HepG2 (cell line): ENCODE measurements around the gene ATG2A. TPM values are rescaled to one million over a fixed set of nuclear protein-coding genes. Genes with fewer than 3 reads are reported as not detected.

Experiments
- ATAC-seq: fragments of 200-7000 bp; cut with Tn5 transposase; 3 replicates; pipeline ENCODE4 v1.9.1; 2020; ENCODE audit warnings: mild to moderate bottlenecking, moderate library complexity
- BruUV-seq: library from RNA; stranded (reverse); fragments of 400-500 nt; replicated peaks from 2 replicates; lab custom pipeline; 2021; lab: Mats Ljungman, UMichigan
- CTCF ChIA-PET: fragments of 300-600 bp; formaldehyde crosslinking; extraction: SDS; loops from one replicate; lab custom pipeline; 2021; ENCODE audit warnings: low total read pairs, inconsistent platforms, low intra/inter-chr PET ratio; lab: Yijun Ruan, JAX
- POLR2A ChIA-PET: fragments of 350-600 bp; sonication (Branson Sonifier 250); formaldehyde crosslinking; loops from one replicate; lab custom pipeline; 2020; ENCODE audit warnings: antibody characterized with exemption, inconsistent platforms; lab: Yijun Ruan, JAX
- DNase-seq: peaks from one replicate; pipeline ENCODE4 v3.0.0-alpha.2; 2015; ENCODE audit warnings: low spot score
- FAIRE-seq: peaks from 3 replicates; lab custom pipeline; 2011; peaks lifted over from hg19 to GRCh38; lab: Jason Lieb, UNC
- H2AFZ ChIP-seq: one replicate; pipeline ENCODE4 v1.6.1; 2011; ENCODE audit warnings: low read length, inconsistent platforms
- H3K27ac ChIP-seq: fragments of 300-600 bp; 3 replicates; pipeline ENCODE4 v1.8.0; 2011; ENCODE audit warnings: mixed run types, mild to moderate bottlenecking, mixed read lengths, low read length, inconsistent platforms; ENCODE audit not compliant: insufficient read depth; ENCODE audit errors: extremely low read length
- H3K27me3 ChIP-seq, 2 experiments: fragments of 200-600 bp in 1 of 2; 2 replicates in 1 of 2; 3 replicates in 1 of 2; pipeline versions ENCODE4 v1.6.0 to v1.8.0; 2011; ENCODE audit warnings: low read length in 2 of 2, mild to moderate bottlenecking in 2 of 2, moderate library complexity in 2 of 2, inconsistent platforms in 1 of 2; ENCODE audit not compliant: insufficient read depth in 2 of 2, control insufficient read depth in 1 of 2
- H3K36me3 ChIP-seq, 2 experiments: fragments of 200-600 bp in 1 of 2; replicated peaks in 1 of 2; 2 replicates in 1 of 2; 3 replicates in 1 of 2; pipeline versions ENCODE4 v1.5.1 to v1.8.0; 2011; ENCODE audit warnings: low read length in 2 of 2, inconsistent platforms in 1 of 2; ENCODE audit not compliant: insufficient read depth in 2 of 2, control insufficient read depth in 1 of 2
- H3K4me1 ChIP-seq: 2 replicates; pipeline ENCODE4 v1.5.1; 2012; ENCODE audit warnings: low read length, inconsistent platforms; ENCODE audit not compliant: insufficient read depth
- H3K4me2 ChIP-seq: 2 replicates; pipeline ENCODE4 v1.6.0; 2011; ENCODE audit warnings: low read depth, low read length, inconsistent platforms
- H3K4me3 ChIP-seq, 3 experiments: fragments of 200-600 bp in 1 of 3; sonication (generic), shearing (Covaris generic) in 1 of 3; replicated peaks in 1 of 3; 2 replicates each; pipeline ENCODE4 v1.5.1; 2011 to 2016; ENCODE audit warnings: low read length in 3 of 3, inconsistent platforms in 2 of 3, low read depth in 2 of 3, mild to moderate bottlenecking in 2 of 3, control low read depth in 1 of 3, mixed read lengths in 1 of 3; ENCODE audit not compliant: insufficient read depth in 1 of 3
- H3K79me2 ChIP-seq: one replicate; pipeline ENCODE4 v1.6.1; 2011; ENCODE audit warnings: low read length, inconsistent platforms; ENCODE audit not compliant: insufficient read depth
- H3K9ac ChIP-seq: 2 replicates; pipeline ENCODE4 v1.6.0; 2011; ENCODE audit warnings: mild to moderate bottlenecking, low read depth, low read length, inconsistent platforms; ENCODE audit not compliant: insufficient read depth
- H3K9me3 ChIP-seq: 2 replicates; pipeline ENCODE4 v1.5.1; 2012; ENCODE audit warnings: mild to moderate bottlenecking, low read length
- H4K20me1 ChIP-seq: 2 replicates; pipeline ENCODE4 v1.6.0; 2011; ENCODE audit warnings: inconsistent platforms, mild to moderate bottlenecking, low read length, moderate library complexity; ENCODE audit not compliant: insufficient read depth
- CENPX ChIP-seq: sonication (generic); formaldehyde crosslinking; IDR thresholded peaks from 2 replicates; pipeline ENCODE4 v1.9.0; 2021; ENCODE audit warnings: mild to moderate bottlenecking, missing genetic modification reagents, moderate library complexity
- FOXC1 ChIP-seq: sonication (generic); formaldehyde crosslinking; IDR thresholded peaks from 2 replicates; pipeline ENCODE4 v1.8.0; 2022; ENCODE audit warnings: mild to moderate bottlenecking, missing genetic modification reagents, borderline replicate concordance
- HDAC6 ChIP-seq: fragments of 200-600 bp; sonication (generic); IDR thresholded peaks from 2 replicates; pipeline ENCODE4 v1.7.0; 2017; ENCODE audit warnings: mild to moderate bottlenecking, antibody characterized with exemption, low read length, low read depth
- MEIS1 ChIP-seq: sonication (generic); formaldehyde crosslinking; IDR thresholded peaks from 2 replicates; pipeline ENCODE4 v1.9.0; 2021; ENCODE audit warnings: mild to moderate bottlenecking, missing genetic modification reagents, moderate library complexity, borderline replicate concordance
- PAX8 ChIP-seq: sonication (generic); formaldehyde crosslinking; IDR thresholded peaks from 2 replicates; pipeline ENCODE4 v1.8.0; 2022; ENCODE audit warnings: mild to moderate bottlenecking, missing genetic modification reagents, borderline replicate concordance
- PHF20 ChIP-seq: sonication (generic); formaldehyde crosslinking; IDR thresholded peaks from 2 replicates; pipeline ENCODE4 v1.5.0; 2020; ENCODE audit warnings: mild to moderate bottlenecking, missing genetic modification reagents
- RARA ChIP-seq: IDR thresholded peaks from 2 replicates; pipeline ENCODE4 v1.6.1; 2016; ENCODE audit warnings: missing genetic modification reagents, missing compliant biosample characterization
- REST ChIP-seq, 2 experiments: IDR thresholded peaks; 2 replicates each; pipeline ENCODE4 v1.6.1; 2011 to 2012; ENCODE audit warnings: low read length in 2 of 2, borderline replicate concordance in 1 of 2, low read depth in 1 of 2, mild to moderate bottlenecking in 1 of 2, moderate library complexity in 1 of 2
- RFX5 ChIP-seq: IDR thresholded peaks from 2 replicates; pipeline ENCODE4 v1.6.1; 2011; ENCODE audit warnings: low read depth, low read length, improper control_type of control experiment
- SMAD3 ChIP-seq: sonication (generic); formaldehyde crosslinking; IDR thresholded peaks from 2 replicates; pipeline ENCODE4 v1.4.0; 2020; ENCODE audit warnings: missing genetic modification reagents
- ZBTB39 ChIP-seq: sonication (generic); formaldehyde crosslinking; IDR thresholded peaks from 2 replicates; pipeline ENCODE4 v1.5.0; 2020; ENCODE audit warnings: missing genetic modification reagents
- ZFP37 ChIP-seq: sonication (generic); formaldehyde crosslinking; IDR thresholded peaks from 2 replicates; pipeline ENCODE4 v1.4.0; 2020; ENCODE audit warnings: missing genetic modification reagents, borderline replicate concordance
- ZHX1 ChIP-seq: sonication (generic); formaldehyde crosslinking; IDR thresholded peaks from 2 replicates; pipeline ENCODE4 v1.8.1; 2022; ENCODE audit warnings: low read depth, mild to moderate bottlenecking, missing genetic modification reagents
- ZNF138 ChIP-seq: sonication (generic); formaldehyde crosslinking; IDR thresholded peaks from 2 replicates; pipeline ENCODE4 v1.5.0; 2020; ENCODE audit warnings: mild to moderate bottlenecking, low read depth, missing genetic modification reagents
- ZNF501 ChIP-seq: sonication (generic); formaldehyde crosslinking; IDR thresholded peaks from 2 replicates; pipeline ENCODE4 v1.5.1; 2020; ENCODE audit warnings: mild to moderate bottlenecking, moderate library complexity, missing genetic modification reagents
- ZNF530 ChIP-seq: sonication (generic); formaldehyde crosslinking; IDR thresholded peaks from 2 replicates; pipeline ENCODE4 v1.5.0; 2020; ENCODE audit warnings: low read depth, mild to moderate bottlenecking, missing genetic modification reagents
- ZNF615 ChIP-seq: sonication (generic); formaldehyde crosslinking; IDR thresholded peaks from 2 replicates; pipeline ENCODE4 v1.5.0; 2020; ENCODE audit warnings: mild to moderate bottlenecking, missing genetic modification reagents, borderline replicate concordance
- WGBS: methylation state at CpG from one replicate; pipeline ENCODE4 v1.1.6; 2017; ENCODE audit warnings: low lambda C conversion rate; 5-methylcytosine and 5-hydroxymethylcytosine counted together
- in situ Hi-C: cut with HindIII; loops from 2 replicates; pipeline ENCODE4 v1.10.0; 2017; ENCODE audit warnings: low pct_unique_long_range_greater_than_20kb; ENCODE audit not compliant: extremely low pct_ligation_motif_present
- intact Hi-C: fragments of 100-400 bp; cut with micrococcal nuclease; formaldehyde crosslinking; loops from one replicate; pipeline ENCODE4 v1.10.0; 2022; ENCODE audit not compliant: unreplicated experiment
- polyA plus RNA-seq, 8 experiments: library from polyadenylated mRNA; depleted of rRNA in 3 of 8; stranded (reverse) in 7 of 8; unstranded in 1 of 8; fragments of >200 nt; fragmentation: Illumina TruSeq in 4 of 8; extraction: Trizol in 4 of 8; gene quantifications; 2 replicates each; pipeline versions ENCODE4 v1.2.1 to v1.2.3, GENCODE V29; 2011 to 2016; ENCODE audit warnings: low read depth in 4 of 8, missing spikeins in 1 of 8, mixed read lengths in 1 of 8; ENCODE audit not compliant: insufficient read depth in 1 of 8
- total RNA-seq, 5 experiments: library from RNA; depleted of rRNA; stranded (reverse); fragments of >200 nt; fragmentation: Illumina TruSeq; extraction: Trizol; gene quantifications; 2 replicates each; pipeline ENCODE4 v1.2.3, GENCODE V29; 2016; ENCODE audit warnings: low read depth in 1 of 5

Gene ATG2A
- total and polyA plus RNA-seq, 2 of the 13 experiments (the other 11 are each of a cell fraction or from before 2014, with no cell fraction given): 6.7 to 8.0 TPM

GRCh38 chr11:64919627-64920026 lies 2.6 kb upstream of the ATG2A start:
- H2AFZ ChIP-seq: no peak overlapping the region
- H3K4me1 ChIP-seq: peaks cover 53% of the 10 kb centered on the region
- H3K36me3 ChIP-seq: 0 out of 5 replicates have a peak, but pooled peaks cover 0 to 1% of the 10 kb centered on the region in 2 experiments
- H3K4me2 ChIP-seq: peak overlapping the region; percentile 0; the same call in 1 of the 2 replicates
- no peak overlapping the region for H3K9ac ChIP-seq
- intact Hi-C loops: no loop called here
- FAIRE-seq (no peak), ATAC-seq (no peak), DNase-seq (no peak)
- H3K27me3 ChIP-seq: no peaks in the 10 kb centered on the region; a peak in 1 of 5 replicates
- no peak overlapping the region for H3K27ac ChIP-seq
- H3K4me3 ChIP-seq: no peak overlapping the region
- BruUV-seq: no TSS peak
- H4K20me1 ChIP-seq: peaks cover 5% of the 10 kb centered on the region; the same call in 1 of the 2 replicates
- in situ Hi-C loops: no loop called here
- ChIA-PET CTCF (no interaction called here), POLR2A (interaction anchor here (0.7 to 1.6 kb wide), 4 partner anchors 15 to 95 kb away, joined by 3 to 5 read pairs (median 3); partner anchors contain the start of gene ARL2)
- H3K79me2 ChIP-seq: peaks cover 15% of the 10 kb centered on the region
- no peaks in the 10 kb centered on the region for H3K9me3 ChIP-seq
- 50% methylated on average over 8 of the region's 8 CpGs for WGBS
- TF ChIP-seq RFX5 (no peak), ZNF138 (CRISPR knock-in tag) (no peak), ZNF615 (CRISPR knock-in tag) (no peak), ZBTB39 (no peak), SMAD3 (CRISPR knock-in tag) (no peak), PAX8 (no peak), MEIS1 (CRISPR knock-in tag) (no peak), RARA (CRISPR knock-in tag) (no peak), ZFP37 (no peak), FOXC1 (CRISPR knock-in tag) (no peak), PHF20 (no peak), HDAC6 (no peak), REST (IDR thresholded peaks at IDR 0.05; ENCODE audit: borderline replicate concordance in 1 of 2, low read depth in 1 of 2, low read length in 2 of 2) (no peak), ZNF530 (CRISPR knock-in tag) (no peak), CENPX (CRISPR knock-in tag) (no peak), ZNF501 (CRISPR knock-in tag) (no peak), ZHX1 (CRISPR knock-in tag) (no peak)
